ENCODE results near the gene FRZB.
"Not testable (repeated sequence)": the region's sequence is repeated elsewhere in the genome, so short reads cannot be mapped to it uniquely, and the experiment has no call there.

The FRZB gene

GRCh38 chr2:182897137-182897536 is 30.7 kb upstream of the FRZB start:
- no peak for DNase-seq (ENCODE audit: low read depth)
- no peak overlapping the region for H3K4me3 ChIP-seq (ENCODE audit: low read depth, low read length)
- TF ChIP-seq, protein P1, sequence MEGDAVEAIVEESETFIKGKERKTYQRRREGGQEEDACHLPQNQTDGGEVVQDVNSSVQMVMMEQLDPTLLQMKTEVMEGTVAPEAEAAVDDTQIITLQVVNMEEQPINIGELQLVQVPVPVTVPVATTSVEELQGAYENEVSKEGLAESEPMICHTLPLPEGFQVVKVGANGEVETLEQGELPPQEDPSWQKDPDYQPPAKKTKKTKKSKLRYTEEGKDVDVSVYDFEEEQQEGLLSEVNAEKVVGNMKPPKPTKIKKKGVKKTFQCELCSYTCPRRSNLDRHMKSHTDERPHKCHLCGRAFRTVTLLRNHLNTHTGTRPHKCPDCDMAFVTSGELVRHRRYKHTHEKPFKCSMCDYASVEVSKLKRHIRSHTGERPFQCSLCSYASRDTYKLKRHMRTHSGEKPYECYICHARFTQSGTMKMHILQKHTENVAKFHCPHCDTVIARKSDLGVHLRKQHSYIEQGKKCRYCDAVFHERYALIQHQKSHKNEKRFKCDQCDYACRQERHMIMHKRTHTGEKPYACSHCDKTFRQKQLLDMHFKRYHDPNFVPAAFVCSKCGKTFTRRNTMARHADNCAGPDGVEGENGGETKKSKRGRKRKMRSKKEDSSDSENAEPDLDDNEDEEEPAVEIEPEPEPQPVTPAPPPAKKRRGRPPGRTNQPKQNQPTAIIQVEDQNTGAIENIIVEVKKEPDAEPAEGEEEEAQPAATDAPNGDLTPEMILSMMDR (IDR thresholded peaks at IDR 0.05; ENCODE audit: low read depth, low read length, missing control alignments), result no peak

- H3K4me3 ChIP-seq (ENCODE audit: low read depth, low read length), result no peak overlapping the region
- TF ChIP-seq, protein P1 (IDR thresholded peaks at IDR 0.05; ENCODE audit: low read depth, low read length, missing control alignments), result no peak
- no peak for DNase-seq (ENCODE audit: low read depth)
Measured at GRCh38 chr2:182895798-182896197, 29.4 kb upstream of the FRZB start.

DNA sequence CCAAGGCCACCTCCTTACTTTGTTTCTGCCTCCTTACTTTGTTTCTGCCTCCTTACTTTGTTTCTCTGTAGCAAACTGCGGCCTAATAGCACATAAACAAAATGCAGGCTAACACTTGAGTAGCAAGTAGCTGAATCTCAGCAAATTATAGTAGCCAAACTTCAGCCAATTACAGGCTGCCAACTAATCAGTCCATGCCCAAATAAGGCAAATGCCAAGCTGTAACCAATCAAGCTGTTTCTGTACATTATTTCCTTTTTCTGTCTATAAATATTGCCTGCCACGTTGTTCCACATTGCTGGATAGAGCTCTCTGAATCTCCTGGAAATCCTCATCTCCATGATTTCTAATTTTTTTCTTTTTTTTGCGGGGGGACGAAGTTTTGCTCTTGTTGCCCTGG is 28.7 kb upstream of the FRZB start:
- no peak for DNase-seq (ENCODE audit: low read depth)
- H3K4me3 ChIP-seq (ENCODE audit: low read depth, low read length), result no peak overlapping the region
- TF ChIP-seq, protein P1 (IDR thresholded peaks at IDR 0.05; ENCODE audit: low read depth, low read length, missing control alignments), result no peak

- DNase-seq (ENCODE audit: low read depth), result no peak
- H3K4me3 ChIP-seq (ENCODE audit: low read depth, low read length), result no peak overlapping the region
- TF ChIP-seq, protein P1 (IDR thresholded peaks at IDR 0.05; ENCODE audit: low read depth, low read length, missing control alignments), result no peak
Measured at GRCh38 chr2:182894174-182894573, 27.7 kb upstream of the FRZB start.

- TF ChIP-seq, protein P1 (IDR thresholded peaks at IDR 0.05; ENCODE audit: low read depth, low read length, missing control alignments), result no peak
- H3K4me3 ChIP-seq (ENCODE audit: low read depth, low read length), result no peak overlapping the region
- DNase-seq (ENCODE audit: low read depth), result no peak
Measured at GRCh38 chr2:182893666-182894065, 27.2 kb upstream of the FRZB start.

GRCh38 chr2:182893035-182893434 is 26.6 kb upstream of the FRZB start:
- DNase-seq (ENCODE audit: low read depth); H3K4me3 ChIP-seq (ENCODE audit: low read depth, low read length): not testable (repeated sequence)

DNA sequence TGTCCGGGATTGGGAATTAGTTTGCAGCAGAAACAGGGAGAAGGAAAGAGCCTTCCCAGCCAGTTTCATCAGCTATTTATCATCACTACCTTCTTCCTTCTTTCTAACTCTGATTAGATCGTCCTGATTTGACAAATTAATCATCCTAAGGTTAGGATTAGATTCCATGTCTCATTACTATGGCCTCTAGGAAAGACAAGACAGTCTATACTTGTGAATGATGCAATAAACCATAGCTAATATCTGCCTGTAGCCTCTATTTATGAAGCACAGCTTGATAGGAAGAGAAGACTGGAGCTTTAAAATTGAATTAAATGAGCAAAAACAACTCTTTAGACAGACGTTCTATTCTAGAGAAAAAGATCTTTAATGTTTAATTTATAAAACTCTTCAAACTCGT is 25.2 kb upstream of the FRZB start:
- no peak for DNase-seq (ENCODE audit: low read depth)
- TF ChIP-seq, protein P1 (IDR thresholded peaks at IDR 0.05; ENCODE audit: low read depth, low read length, missing control alignments), result no peak
- H3K4me3 ChIP-seq (ENCODE audit: low read depth, low read length), result no peak overlapping the region
